ENCODE data around the gene DNAJB6. TPM values are rescaled to one million over a fixed set of nuclear protein-coding genes. Genes with fewer than 3 reads are reported as not detected.

Gene DNAJB6
- total RNA-seq, 2 donors from 2014 or later, result 116 to 154 TPM

- Histone ChIP-seq H3K9me3 (no peaks in the 10 kb centered on the region), H3K27me3 (replicated peaks; ENCODE audit: insufficient read depth) (no peaks in the 10 kb centered on the region), H3K27ac (no peak overlapping the region), H3K4me3 (no peak overlapping the region), H3K4me1 (ENCODE audit: control insufficient read depth in 1 of 2, low read depth in 2 of 2) (no peaks in the 10 kb centered on the region), H3K36me3 (no peaks in the 10 kb centered on the region)
- TF ChIP-seq CTCF (IDR thresholded peaks at IDR 0.05), result no peak
- DNase-seq (ENCODE audit: low spot score) (no peak), ATAC-seq (ENCODE audit: insufficient number of reproducible peaks, low FRiP score, low read depth) (no peak)
Observed at GRCh38 chr7:157462419-157462771, 125.6 kb downstream of the DNAJB6 start.

GRCh38 chr7:157462840-157463239, 126.0 kb downstream of the DNAJB6 start:
- Histone ChIP-seq H3K4me1 (ENCODE audit: control insufficient read depth in 1 of 2, low read depth in 2 of 2) (no peaks in the 10 kb centered on the region), H3K4me3 (no peak overlapping the region), H3K27me3 (replicated peaks; ENCODE audit: insufficient read depth) (no peaks in the 10 kb centered on the region), H3K36me3 (no peaks in the 10 kb centered on the region), H3K9me3 (no peaks in the 10 kb centered on the region), H3K27ac (no peak overlapping the region)
- no peak for DNase-seq (ENCODE audit: low spot score)
- no peak for ATAC-seq (ENCODE audit: insufficient number of reproducible peaks, low FRiP score, low read depth)
- no peak for TF ChIP-seq CTCF (IDR thresholded peaks at IDR 0.05)

DNA sequence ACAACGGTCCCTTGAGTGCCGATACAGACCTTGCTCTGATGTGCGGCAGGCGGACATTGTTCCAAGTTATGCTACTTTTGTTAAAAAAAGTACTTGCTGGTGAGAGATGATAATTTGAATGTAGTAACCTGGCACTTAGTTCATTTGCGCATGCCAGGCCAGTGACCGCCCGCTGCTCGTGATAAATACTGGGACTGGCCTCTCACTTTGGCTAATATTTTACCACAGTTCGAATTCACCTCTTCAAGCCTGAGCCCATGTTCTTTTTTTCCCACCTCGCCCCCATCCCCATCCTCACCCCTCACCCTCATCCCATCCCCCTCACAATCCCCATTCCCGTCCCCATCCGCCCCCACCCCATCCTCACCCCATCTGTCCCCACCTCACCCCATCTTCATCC, 126.4 kb downstream of the DNAJB6 start:
- Histone ChIP-seq H3K36me3 (no peaks in the 10 kb centered on the region), H3K27me3 (replicated peaks; ENCODE audit: insufficient read depth) (no peaks in the 10 kb centered on the region), H3K27ac (no peak overlapping the region), H3K9me3 (no peaks in the 10 kb centered on the region), H3K4me3 (no peak overlapping the region), H3K4me1 (ENCODE audit: control insufficient read depth in 1 of 2, low read depth in 2 of 2) (no peaks in the 10 kb centered on the region)
- DNase-seq (ENCODE audit: low spot score) (no peak), ATAC-seq (ENCODE audit: insufficient number of reproducible peaks, low FRiP score, low read depth) (no peak)
- TF ChIP-seq CTCF (IDR thresholded peaks at IDR 0.05), result no peak

GRCh38 chr7:157464111-157464970, 127.5 kb downstream of the DNAJB6 start:
- H3K4me3 ChIP-seq, result no peak overlapping the region
- no peak overlapping the region for H3K27ac ChIP-seq
- no peak for TF ChIP-seq CTCF (IDR thresholded peaks at IDR 0.05)
- no peaks in the 10 kb centered on the region for H3K4me1 ChIP-seq (ENCODE audit: control insufficient read depth in 1 of 2, low read depth in 2 of 2)
- no peaks in the 10 kb centered on the region for H3K27me3 ChIP-seq (replicated peaks; ENCODE audit: insufficient read depth)
- no peak for DNase-seq (ENCODE audit: low spot score)
- no peak for ATAC-seq (ENCODE audit: insufficient number of reproducible peaks, low FRiP score, low read depth)
- H3K36me3 ChIP-seq, result no peaks in the 10 kb centered on the region
- H3K9me3 ChIP-seq, result no peaks in the 10 kb centered on the region

DNA sequence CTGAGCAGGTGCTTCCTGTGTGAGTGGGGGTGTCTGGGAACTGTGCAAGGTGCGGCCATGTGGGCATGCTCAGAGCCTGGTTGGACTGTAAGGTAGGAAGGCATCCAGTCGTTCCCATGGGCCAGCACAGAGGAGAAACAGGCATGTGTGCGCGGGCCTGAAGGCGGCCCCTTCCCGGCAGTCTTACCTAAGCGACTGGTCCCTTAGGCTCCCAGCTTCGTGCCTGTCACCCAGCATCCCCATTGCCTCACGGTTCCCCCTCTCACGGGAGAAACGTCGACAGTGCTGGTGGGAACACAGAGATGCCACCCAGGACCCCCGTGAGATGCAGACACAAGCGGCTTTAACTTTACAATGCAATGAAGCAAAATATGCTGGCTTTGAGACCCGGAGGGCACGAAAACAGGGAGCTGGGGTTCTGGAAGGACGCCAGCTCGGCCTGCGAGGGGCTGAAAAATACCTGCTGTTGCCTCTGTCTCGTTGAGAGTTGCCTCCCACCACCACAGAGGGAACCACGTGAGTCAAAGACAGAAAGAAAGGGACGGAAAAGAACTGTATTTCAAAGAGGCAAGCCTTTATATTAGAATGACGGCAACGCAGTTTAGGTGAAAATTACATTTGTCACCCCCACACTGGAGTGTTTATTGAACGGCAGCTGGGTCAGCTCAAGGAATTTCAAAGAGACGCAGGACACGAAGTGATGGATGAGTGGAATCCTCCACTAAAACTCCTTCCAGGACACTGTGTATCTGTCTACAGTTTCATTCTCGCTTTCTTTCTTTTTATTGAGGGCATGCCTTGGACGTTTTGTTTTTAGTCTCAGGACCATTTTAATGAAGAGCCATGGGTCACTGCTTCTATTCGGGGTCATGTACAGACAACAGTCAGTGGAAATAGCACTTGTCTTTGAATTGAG, 128.4 kb downstream of the DNAJB6 start:
- no peak for DNase-seq (ENCODE audit: low spot score)
- TF ChIP-seq CTCF (IDR thresholded peaks at IDR 0.05), result no peak
- ATAC-seq (ENCODE audit: insufficient number of reproducible peaks, low FRiP score, low read depth), result no peak
- H3K27ac ChIP-seq, result no peak overlapping the region
- H3K4me3 ChIP-seq, result no peak overlapping the region
- H3K4me1 ChIP-seq (ENCODE audit: control insufficient read depth in 1 of 2, low read depth in 2 of 2), result no peaks in the 10 kb centered on the region
- H3K27me3 ChIP-seq (replicated peaks; ENCODE audit: insufficient read depth), result no peaks in the 10 kb centered on the region
- H3K36me3 ChIP-seq, result no peaks in the 10 kb centered on the region
- no peaks in the 10 kb centered on the region for H3K9me3 ChIP-seq

All from thoracic aorta (tissue), 2 donors.